Activated T-cell treated with anti-CD3 and anti-CD28 coated beads, Interleukin-2, amount 50 U/mL, for 4 hours (primary cell): ENCODE results near the gene MRGPRD. TPM values are rescaled to one million over a fixed set of nuclear protein-coding genes. Genes with fewer than 3 reads are reported as not detected.

ENCODE experiments used
- ATAC-seq, 2 donors: fragments of 200-7000 bp; cut with Tn5 transposase; one replicate each; pipeline ENCODE4 v1.10.0; 2021
- DNase-seq: peaks from one replicate; pipeline ENCODE4 v3.0.0-alpha.2; 2020
- H3K27me3 Mint-ChIP-seq: one replicate; pipeline ENCODE4 v1.8.0; 2021; ENCODE audit warnings: low read depth, mixed read lengths
- H3K36me3 Mint-ChIP-seq: one replicate; pipeline ENCODE4 v1.8.0; 2022; ENCODE audit warnings: mixed read lengths; ENCODE audit not compliant: insufficient read depth
- H3K4me1 Mint-ChIP-seq: one replicate; pipeline ENCODE4 v1.8.0; 2021; ENCODE audit warnings: low read depth, mixed read lengths
- H3K4me3 Mint-ChIP-seq: one replicate; pipeline ENCODE4 v1.8.0; 2021; ENCODE audit warnings: mild to moderate bottlenecking, moderate library complexity, mixed read lengths
- H3K9me3 Mint-ChIP-seq: one replicate; pipeline ENCODE4 v1.8.0; 2021; ENCODE audit warnings: mixed read lengths
- total RNA-seq, 3 donors: library from RNA; stranded (reverse); gene quantifications; one replicate each; pipeline ENCODE4 v1.2.1, GENCODE V29; 2021

The MRGPRD gene
- total RNA-seq, 3 donors from 2014 or later = not detected

DNA sequence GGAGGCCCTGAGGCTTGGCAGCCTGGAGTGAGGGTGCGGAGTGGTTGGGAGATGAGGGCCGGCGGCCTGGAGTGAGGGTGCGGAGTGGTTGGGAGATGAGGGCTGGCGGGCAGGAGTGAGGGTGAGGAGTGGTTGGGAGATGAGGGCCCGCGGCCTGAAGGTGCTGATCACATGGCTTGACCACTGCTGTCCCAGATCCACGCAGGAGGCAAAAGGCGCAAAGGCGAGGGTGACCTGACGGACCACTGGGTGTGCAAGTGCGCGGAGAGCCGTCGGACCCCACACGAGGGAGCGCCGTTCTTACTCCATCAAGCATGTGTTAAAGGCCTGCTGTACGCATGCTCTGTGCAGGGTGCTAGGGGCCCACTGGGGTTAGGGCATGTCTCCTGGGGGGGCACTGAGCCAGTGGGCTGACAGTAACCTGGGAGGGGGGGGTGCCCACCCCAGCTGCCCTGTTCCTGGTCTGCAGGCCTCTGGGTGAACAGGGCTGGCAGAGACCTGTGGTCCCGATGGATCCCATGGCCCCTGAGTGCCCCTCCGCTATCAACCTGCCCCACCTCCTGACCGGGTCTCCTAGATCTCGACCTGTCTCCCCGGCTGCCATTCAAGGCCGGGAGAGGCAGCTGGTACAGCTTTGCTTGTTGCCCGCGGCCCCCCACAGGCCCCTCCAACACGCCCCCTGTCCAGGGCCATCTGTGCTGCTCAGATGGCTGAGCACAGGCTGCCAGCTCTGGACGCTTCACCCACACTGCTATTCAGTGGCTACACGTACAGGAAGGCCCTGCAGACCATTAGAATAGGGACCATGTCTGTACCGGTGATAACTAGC lies 21.1 kb downstream of the MRGPRD start:
- Mint-ChIP-seq H3K27me3 (peaks cover 3% of the 10 kb centered on the region), H3K36me3 (no peaks in the 10 kb centered on the region), H3K4me1 (peaks cover 20% of the 10 kb centered on the region), H3K4me3 (no peak overlapping the region), H3K9me3 (no peaks in the 10 kb centered on the region)
- no peak for ATAC-seq
- no peak for DNase-seq

DNA sequence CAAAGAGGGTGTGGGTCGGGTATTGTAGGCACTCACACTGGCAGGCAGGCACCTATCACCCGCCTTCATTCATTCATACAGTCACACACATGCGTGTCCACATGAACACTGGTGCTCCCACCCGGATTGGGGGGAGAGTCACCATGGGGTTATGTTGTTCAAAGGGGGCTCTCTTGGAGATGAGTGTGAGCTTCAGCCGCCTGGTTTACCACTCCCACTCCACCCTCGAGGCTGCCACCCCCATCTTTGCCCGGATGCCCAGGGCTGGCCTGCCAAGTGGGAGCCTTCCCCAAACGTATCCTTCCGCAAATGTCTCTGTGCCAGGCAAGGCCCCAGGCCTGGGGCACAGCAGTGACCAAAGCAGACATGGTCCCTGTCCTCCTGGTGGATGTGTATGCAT lies 22.6 kb downstream of the MRGPRD start:
- no peak for DNase-seq
- Mint-ChIP-seq H3K36me3 (no peaks in the 10 kb centered on the region), H3K9me3 (no peaks in the 10 kb centered on the region), H3K27me3 (peaks cover 3% of the 10 kb centered on the region), H3K4me1 (peaks cover 14% of the 10 kb centered on the region), H3K4me3 (no peak overlapping the region)
- no peak for ATAC-seq

DNA sequence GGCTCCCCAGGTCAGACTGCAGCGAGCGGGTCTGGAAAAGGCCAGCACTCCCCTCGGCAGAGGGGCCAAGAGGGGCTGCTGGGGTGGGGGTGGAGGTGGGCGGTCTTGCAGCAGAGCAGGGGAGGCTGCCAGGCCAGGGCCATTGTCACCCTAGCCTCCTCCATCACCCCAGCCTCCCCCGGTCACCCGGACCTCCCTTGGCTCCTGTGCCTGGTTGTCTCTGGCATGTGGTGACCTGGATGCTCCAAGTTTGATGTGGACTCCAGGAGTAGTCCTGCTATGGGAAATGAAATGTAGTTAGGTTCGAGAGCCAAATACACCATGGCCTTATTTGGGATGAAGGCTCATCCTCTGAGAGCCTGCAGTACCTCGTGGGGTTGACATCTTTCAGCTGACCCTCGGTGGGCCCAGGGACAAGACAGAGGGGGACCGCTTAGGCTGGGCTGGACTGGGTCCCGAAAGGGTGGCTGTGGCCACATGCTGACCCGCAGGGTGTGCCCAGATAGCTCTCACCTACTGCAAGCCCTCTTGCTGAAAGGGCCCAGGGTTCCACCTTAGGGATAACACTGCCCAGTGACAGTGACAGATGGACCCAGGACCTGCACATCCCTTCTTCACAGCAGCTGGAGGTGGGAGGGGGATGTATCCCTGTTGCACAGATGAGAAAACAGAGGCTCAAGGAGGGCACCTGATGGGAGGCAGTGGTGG lies 24.1 kb downstream of the MRGPRD start:
- Mint-ChIP-seq H3K27me3 (peaks cover 3% of the 10 kb centered on the region), H3K9me3 (no peaks in the 10 kb centered on the region), H3K36me3 (no peaks in the 10 kb centered on the region), H3K4me3 (no peak overlapping the region), H3K4me1 (peaks cover 6% of the 10 kb centered on the region)
- DNase-seq (no peak), ATAC-seq (no peak)

DNA sequence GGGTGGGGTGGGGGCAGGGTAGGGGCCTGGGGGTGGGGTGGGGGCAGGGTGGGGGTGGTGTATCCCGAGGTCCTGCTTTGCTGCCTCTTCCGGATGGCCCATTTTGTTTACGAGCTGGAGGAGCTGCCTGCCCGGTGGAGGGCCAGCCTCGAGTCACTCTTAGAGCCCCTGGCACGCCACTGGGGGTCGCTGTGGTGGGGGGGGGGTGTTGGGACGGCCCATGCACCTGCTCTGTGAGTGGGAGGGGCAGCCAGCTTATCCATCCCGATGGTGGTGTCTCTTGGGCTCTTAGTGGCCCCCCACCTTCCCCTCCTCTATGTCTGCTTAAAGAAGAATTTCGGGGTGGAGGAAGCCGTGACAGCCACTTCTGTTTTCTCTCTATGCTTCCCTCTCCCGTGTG lies 24.6 kb downstream of the MRGPRD start:
- ATAC-seq (peak in 1 of 2 donors; percentile 56), DNase-seq (no peak)
- no peaks in the 10 kb centered on the region for H3K9me3 Mint-ChIP-seq
- H3K4me1 Mint-ChIP-seq = peaks cover 6% of the 10 kb centered on the region
- peaks cover 3% of the 10 kb centered on the region for H3K27me3 Mint-ChIP-seq
- H3K36me3 Mint-ChIP-seq = no peaks in the 10 kb centered on the region
- H3K4me3 Mint-ChIP-seq = no peak overlapping the region

DNA sequence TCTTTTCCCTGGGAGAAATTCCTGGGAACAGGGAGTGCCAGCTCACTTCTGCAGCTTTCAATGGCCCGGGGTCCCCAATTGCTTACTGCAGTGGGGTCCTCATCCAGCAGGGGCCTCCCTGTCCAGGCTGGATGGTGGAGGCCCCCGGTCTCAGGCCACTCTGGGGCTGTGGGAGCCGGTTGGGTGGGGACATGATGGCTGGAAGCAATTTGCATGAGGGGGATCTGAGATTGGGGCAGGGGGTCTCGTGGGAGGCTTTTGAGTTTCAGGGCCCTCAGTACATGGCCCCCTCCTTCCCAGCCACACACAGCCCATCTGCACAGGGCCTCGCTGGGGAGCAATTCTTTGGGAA lies 25.2 kb downstream of the MRGPRD start:
- Mint-ChIP-seq H3K9me3 (no peaks in the 10 kb centered on the region), H3K4me3 (no peak overlapping the region), H3K36me3 (no peaks in the 10 kb centered on the region), H3K4me1 (peaks cover 6% of the 10 kb centered on the region), H3K27me3 (peaks cover 3% of the 10 kb centered on the region)
- DNase-seq (no peak), ATAC-seq (no peak)

DNA sequence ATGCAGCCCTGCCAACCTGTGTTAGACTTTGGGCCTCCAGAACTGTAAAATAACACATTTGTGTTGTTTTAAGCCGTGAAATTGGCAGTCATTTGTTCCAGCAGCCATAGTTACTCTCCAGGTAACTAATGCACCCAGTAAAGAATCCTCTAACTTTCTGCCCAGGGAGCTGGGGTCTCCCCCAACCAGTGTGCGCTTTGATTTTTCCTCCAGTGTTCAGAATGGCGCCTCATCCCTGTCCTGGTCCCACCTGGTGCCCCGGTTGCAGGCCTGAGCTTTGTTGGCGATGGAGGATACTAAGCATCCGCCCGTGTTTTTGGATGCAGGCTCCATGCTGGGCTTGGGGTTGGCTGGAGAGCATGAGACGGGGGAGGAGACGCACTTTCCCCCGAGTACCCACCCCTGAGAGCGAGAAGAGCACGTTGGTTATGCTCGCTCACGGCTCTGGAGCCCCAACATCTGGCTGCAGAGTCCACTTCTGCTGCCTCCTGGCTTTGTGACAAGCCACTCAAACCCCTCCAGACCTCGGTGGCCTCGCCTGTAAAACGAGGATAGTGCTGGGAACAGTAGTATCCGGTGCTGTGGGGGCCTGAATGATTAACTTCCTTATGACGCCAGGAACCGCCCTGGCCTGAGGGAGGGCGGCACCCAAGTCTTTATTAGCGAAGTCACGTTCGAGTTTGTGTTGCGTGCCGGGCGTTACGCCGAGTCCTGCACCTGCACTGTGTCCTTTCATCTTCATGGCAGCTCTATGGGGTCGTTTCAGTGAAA lies 25.8 kb downstream of the MRGPRD start:
- Mint-ChIP-seq H3K4me1 (peaks cover 6% of the 10 kb centered on the region), H3K27me3 (peaks cover 3% of the 10 kb centered on the region), H3K36me3 (no peaks in the 10 kb centered on the region), H3K4me3 (no peak overlapping the region), H3K9me3 (no peaks in the 10 kb centered on the region)
- DNase-seq (no peak), ATAC-seq (no peak)

DNA sequence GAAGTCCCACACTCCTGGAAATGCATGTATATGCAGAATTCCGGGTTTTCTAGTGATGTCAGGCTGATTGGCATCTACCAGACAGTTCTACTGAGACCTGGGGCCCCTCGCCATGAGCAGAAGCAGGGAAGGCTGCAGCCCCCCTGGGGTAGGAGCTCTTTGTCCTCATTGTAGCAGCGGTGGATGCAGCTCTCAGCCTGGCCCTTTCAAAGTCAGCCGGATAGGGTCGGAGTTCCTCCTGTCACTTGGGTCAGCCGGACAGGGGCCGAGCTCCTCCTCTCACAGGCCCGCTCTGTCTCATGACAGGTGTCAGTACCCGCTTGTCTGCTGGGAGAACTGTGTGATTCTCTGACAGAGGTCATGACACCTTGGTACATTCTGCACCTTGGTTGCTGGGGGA lies 30.0 kb downstream of the MRGPRD start:
- DNase-seq = no peak
- no peak for ATAC-seq
- Mint-ChIP-seq H3K27me3 (no peaks in the 10 kb centered on the region), H3K36me3 (no peaks in the 10 kb centered on the region), H3K4me3 (no peak overlapping the region), H3K9me3 (no peaks in the 10 kb centered on the region), H3K4me1 (peaks cover 7% of the 10 kb centered on the region)

DNA sequence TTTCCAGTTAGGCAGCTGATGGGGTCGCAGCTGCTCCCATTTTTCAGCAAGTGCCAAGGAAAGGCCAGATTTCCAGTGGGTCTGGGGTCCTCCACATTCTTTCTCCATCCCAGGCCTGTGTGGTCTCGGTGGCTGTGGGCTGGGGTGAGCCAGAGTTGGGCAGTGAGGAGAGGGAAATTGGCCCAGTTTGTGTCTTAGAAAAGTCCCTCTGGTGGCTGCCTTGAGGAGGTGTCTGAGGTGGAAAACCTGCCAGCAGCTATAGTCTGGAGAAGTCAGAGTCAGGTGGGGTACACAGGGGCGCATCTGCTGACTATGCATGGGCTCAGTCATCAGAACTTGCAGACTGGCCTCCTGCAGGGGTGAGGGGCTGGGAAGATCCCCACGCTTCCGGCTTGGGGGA lies 30.5 kb downstream of the MRGPRD start:
- Mint-ChIP-seq H3K36me3 (no peaks in the 10 kb centered on the region), H3K4me3 (no peak overlapping the region), H3K27me3 (no peaks in the 10 kb centered on the region), H3K9me3 (no peaks in the 10 kb centered on the region), H3K4me1 (peaks cover 6% of the 10 kb centered on the region)
- DNase-seq = no peak
- no peak for ATAC-seq

DNA sequence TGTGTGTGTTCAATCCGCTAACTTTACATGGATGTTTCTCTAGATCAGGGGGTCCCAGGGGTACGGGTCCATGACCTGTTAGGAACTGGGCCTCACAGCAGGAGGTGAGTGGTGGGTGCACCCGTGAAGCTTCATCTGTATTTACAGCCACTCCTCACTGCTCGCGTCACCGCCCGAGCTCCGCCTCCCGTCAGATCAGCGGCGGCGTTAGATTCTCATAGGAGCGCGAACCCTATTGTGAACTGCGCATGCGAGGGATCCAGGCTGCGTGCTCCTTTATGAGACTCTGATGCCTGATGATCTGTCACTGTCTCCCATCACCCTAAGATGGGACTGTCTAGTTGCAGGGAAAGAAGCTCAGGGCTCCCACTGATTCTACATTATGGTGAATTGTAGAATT lies 31.9 kb downstream of the MRGPRD start:
- Mint-ChIP-seq H3K4me1 (peaks cover 4% of the 10 kb centered on the region), H3K4me3 (no peak overlapping the region), H3K9me3 (no peaks in the 10 kb centered on the region), H3K27me3 (no peaks in the 10 kb centered on the region), H3K36me3 (no peaks in the 10 kb centered on the region)
- DNase-seq (no peak), ATAC-seq (no peak)

DNA sequence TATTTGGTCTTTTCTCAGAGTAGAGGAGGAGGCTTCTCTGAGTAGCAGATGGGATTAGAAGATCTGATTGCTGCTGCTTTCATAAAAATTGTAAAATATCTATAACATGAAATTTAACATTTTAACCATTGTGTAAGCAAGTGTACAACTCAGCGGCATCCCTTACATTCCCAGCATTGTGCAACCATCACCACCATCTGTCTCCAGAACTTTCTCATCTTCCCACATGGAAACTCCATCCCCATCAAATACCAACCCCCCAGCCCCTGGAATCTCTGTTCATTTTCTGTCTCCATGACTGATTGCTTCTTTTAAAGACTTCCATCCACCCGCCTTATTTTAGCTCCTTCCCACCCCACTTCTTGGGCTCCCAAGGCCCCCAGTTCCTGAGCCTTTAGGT lies 32.3 kb downstream of the MRGPRD start:
- Mint-ChIP-seq H3K4me3 (no peak overlapping the region), H3K4me1 (peaks cover 4% of the 10 kb centered on the region), H3K9me3 (no peaks in the 10 kb centered on the region), H3K36me3 (no peaks in the 10 kb centered on the region), H3K27me3 (no peaks in the 10 kb centered on the region)
- no peak for ATAC-seq
- DNase-seq = no peak

DNA sequence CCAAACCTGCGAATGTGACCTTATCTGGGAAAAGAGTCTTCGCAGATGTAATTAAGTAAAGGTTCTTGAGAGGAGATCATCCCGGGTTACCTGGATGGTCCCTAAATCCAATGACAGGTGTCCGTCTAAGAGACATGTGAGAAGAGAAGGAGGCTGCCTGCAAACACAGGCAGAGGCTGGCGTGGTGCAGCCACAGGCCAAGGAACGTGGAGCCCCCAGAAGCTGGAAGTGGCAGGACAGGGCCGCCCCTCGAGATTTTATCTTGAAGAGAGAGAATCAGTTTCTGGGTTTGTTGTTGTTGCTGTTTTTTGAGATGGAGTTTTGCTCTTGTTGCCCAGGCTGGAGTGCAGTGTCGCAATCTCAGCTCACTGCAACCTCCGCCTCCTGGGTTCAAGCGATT lies 33.6 kb downstream of the MRGPRD start:
- no peak overlapping the region for H3K4me3 Mint-ChIP-seq
- no peaks in the 10 kb centered on the region for H3K9me3 Mint-ChIP-seq
- H3K4me1 Mint-ChIP-seq = peaks cover 4% of the 10 kb centered on the region
- no peaks in the 10 kb centered on the region for H3K36me3 Mint-ChIP-seq
- DNase-seq = no peak
- no peaks in the 10 kb centered on the region for H3K27me3 Mint-ChIP-seq
- no peak for ATAC-seq

DNA sequence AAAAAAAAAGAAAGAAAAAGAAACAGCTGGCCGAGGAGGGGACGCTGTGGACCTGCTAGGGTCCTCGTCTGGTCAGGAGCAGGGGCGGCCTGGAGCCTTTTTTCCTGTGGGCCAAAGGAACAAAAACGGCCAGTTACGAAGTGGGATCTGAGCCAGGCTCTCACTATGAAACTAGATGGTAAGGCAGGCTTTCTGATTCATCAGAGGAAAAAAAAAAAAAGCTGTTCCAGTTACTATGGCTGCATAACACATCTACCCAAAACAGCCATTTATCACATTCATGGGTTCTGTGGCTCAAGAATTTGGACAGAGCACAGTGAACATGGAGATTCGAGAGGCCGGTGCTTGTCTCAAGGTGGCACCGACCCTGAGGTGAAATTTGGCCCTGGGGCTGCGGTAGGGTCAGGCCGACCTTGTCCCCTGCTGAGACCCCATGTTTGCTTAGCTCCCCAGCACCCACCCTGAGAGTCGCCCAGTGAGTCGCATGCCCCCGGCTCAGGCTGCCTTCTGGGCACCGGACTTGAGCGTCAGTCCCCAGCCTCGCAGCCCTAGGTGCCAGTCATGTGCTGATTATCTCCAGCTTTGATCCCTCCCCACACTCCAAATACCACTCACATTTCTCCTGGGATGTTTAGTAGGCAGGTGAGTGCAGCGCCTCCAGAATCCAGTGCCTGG lies 34.2 kb downstream of the MRGPRD start:
- no peak overlapping the region for H3K4me3 Mint-ChIP-seq
- ATAC-seq (no peak), DNase-seq (no peak)
- H3K27me3 Mint-ChIP-seq = no peaks in the 10 kb centered on the region
- peaks cover 4% of the 10 kb centered on the region for H3K4me1 Mint-ChIP-seq
- H3K36me3 Mint-ChIP-seq = no peaks in the 10 kb centered on the region
- no peaks in the 10 kb centered on the region for H3K9me3 Mint-ChIP-seq

DNA sequence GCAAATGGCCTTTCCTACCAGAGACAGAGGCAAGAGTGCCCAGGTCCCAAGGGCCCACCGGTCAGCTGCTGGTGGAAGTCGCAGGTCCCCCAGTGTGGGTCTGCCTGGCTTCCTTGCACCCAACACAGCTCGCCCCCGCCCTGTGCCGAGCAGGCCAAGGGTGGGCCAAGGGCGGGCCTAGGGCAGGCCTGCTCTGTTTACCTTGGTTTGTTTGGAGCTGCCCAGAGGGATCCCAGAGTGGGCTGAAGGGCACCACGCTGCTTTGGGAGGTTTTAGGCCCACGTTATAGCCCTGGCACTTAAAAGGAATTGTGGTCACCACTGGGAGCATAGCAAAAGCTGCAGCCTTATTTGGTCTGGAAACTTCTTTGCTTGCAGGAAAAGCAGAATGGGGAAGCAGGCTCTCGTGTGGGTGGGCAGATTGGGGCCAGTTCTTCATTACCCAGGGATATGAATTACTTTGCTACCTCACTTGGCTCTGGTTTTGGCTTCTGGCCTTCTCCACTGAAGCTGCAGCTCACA lies 38.0 kb downstream of the MRGPRD start:
- DNase-seq (no peak), ATAC-seq (no peak)
- Mint-ChIP-seq H3K9me3 (no peaks in the 10 kb centered on the region), H3K4me1 (peaks cover under 1% of the 10 kb centered on the region), H3K36me3 (peaks cover 4% of the 10 kb centered on the region), H3K27me3 (no peaks in the 10 kb centered on the region), H3K4me3 (no peak overlapping the region)

DNA sequence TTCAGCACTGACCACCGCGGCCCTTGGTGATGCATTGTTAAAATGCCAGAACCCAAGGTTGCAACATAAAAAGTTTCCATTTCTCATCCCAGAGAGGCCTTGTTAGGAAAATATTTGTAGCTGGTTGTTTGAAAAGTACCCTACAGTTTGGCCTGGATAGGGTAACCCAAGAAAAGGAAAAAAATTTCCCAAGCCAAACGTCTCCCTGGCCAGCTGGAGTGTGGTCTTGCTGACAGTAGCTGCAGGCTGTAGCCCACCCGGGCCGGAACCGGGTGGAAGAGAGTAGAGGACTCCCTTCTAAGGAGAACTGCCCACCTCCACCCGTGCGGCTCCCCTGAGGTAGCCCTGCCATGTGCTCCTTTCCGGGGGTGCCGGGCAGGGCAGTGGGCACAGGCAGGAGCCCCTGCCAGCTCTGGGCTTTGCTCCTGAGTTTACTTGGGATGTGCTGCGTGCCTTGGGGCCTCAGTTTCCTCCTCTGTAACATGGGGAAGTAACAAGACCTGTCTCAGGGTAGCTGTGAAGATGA lies 38.6 kb downstream of the MRGPRD start:
- no peak for ATAC-seq
- Mint-ChIP-seq H3K4me3 (no peak overlapping the region), H3K9me3 (no peaks in the 10 kb centered on the region), H3K27me3 (no peaks in the 10 kb centered on the region), H3K36me3 (peaks cover 4% of the 10 kb centered on the region), H3K4me1 (no peaks in the 10 kb centered on the region)
- no peak for DNase-seq
